Measurements from ENCODE around the gene CLP1.
"Not testable (repeated sequence)": the region's sequence is repeated elsewhere in the genome, so short reads cannot be mapped to it uniquely, and the experiment has no call there.

CLP1 gene

DNA sequence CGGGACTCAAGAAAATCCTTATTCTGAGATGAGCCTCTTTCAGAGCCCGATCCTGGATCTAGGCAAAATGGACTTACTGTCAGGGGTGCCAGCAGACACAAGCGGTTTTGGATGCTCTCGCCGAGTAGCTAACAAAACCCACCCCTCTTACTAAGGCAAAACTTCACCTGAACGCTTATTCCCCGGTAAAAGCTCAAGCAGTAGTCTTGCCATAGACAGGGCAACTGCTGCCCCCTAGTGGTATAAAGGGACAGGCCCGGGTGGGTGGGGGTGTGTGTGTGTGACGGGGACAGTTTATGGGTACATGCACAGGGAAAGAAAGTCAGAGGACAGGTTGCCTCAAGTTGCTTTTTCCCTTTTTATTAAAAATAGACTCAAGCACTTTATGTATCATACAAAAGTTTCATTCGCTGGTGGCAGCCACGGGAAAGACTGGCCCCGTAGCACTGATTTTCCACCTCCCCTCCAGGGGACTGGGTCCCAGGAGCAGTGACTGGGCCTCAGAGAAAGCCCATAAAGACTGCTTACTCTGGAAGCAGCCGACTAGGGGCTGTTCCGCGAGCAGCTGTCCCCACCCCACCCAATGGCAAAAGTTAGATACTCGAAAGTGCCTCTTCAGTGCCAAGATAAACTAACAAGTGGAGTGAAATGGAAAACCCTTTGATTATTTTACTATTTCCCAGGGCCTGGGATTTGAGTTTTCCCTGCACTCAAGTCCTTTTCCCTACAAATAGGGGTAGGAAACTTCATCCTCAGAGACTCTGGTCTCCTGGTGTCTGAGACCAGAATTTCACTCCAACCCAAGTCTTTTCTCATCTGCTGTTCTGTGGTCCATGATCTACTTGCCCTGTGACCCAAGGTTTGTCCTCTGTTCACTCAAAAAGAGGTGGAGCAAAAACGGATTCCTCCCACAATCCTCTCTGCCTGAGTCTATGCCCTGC lies 12.5 kb upstream of the CLP1 start:
- TF ChIP-seq JUND (IDR thresholded peaks at IDR 0.05; ENCODE audit: low read depth): no peak
- DNase-seq (ENCODE audit: low read depth in 1 of 2, low spot score in 1 of 2): peak; percentile 83 to 89
- in situ Hi-C loops (cut with HindIII; ENCODE audit: low pct_unique_long_range_greater_than_20kb, low sequenced_read_pairs): no loop called here

DNA sequence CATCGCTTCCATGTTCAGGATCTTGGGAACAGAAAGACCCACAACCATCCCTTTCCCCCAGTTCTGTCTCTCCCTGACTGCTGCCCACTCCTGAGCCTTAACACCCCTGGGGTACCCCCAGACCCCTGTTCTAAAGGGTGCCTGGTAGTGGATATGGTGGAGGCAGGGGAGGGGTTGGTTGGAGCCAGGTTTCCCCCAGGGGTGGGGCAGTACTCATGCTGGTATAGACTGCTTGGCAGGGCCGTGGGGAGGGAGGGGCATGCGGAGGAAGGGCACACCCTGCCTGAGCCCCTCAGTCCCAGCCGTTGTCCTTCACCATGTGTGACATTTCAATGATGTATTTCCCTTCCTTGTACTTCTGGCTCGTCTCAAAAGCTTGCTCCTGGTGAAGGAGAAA lies 11.9 kb upstream of the CLP1 start:
- in situ Hi-C loops (cut with HindIII; ENCODE audit: low pct_unique_long_range_greater_than_20kb, low sequenced_read_pairs): no loop called here
- no peak for DNase-seq (ENCODE audit: low read depth in 1 of 2, low spot score in 1 of 2)
- no peak for TF ChIP-seq JUND (IDR thresholded peaks at IDR 0.05; ENCODE audit: low read depth)

DNA sequence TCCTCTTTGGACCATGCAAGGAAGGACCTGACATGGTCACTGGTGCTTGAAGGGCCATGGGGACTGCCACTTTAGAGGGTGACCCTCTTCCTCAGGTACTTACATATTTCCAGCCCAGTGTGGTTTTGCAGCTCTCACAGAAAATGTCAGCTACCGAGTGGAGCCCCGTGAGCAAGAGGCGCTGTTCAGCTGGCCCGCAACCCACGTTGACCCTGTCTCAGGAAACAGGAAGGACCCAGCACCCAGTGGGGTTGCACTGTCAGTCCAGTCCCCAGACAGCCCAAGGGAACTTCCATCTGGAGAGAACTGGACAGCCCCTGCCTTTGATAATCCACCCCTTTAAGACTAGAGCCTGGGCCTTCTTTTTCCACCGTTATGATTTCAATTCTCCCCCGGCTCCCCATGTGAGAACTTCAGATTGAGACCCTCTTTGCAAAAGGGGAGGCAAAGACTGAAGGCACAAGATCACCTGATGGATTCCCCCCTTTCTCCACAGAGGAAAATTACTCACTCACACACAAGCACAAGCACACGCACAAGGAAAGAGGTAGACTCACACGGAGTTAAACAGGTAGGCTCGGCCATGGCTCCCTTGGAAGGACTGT lies 11.3 kb upstream of the CLP1 start:
- TF ChIP-seq JUND (IDR thresholded peaks at IDR 0.05; ENCODE audit: low read depth): no peak
- DNase-seq (ENCODE audit: low read depth in 1 of 2, low spot score in 1 of 2): no peak
- in situ Hi-C loops (cut with HindIII; ENCODE audit: low pct_unique_long_range_greater_than_20kb, low sequenced_read_pairs): no loop called here

DNA sequence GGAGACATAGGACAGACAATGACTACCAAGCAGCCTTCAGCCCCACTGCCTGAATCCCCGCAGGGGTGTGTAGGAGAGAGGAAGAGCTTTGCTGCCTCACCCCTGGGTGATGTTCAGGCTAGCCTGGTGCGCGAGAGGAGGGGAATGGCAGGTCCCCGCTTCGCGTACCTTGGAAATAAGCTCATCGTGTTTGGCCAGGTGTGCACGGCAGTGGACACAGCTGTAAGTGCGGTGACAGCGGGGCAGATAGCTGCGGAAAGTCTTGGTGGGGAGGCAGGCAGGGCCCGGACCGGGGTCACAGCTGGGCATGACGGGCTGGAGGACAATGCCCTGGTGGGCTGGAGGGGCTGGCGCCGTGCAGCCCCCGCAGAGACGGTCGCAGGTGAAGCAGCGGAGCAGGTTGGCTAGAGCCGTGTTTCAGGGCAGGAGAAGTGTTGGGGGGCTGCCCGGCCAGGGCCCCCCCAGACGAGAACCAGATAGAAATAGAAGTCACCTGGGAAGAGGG lies 10.7 kb upstream of the CLP1 start:
- DNase-seq (ENCODE audit: low read depth in 1 of 2, low spot score in 1 of 2): no peak

DNA sequence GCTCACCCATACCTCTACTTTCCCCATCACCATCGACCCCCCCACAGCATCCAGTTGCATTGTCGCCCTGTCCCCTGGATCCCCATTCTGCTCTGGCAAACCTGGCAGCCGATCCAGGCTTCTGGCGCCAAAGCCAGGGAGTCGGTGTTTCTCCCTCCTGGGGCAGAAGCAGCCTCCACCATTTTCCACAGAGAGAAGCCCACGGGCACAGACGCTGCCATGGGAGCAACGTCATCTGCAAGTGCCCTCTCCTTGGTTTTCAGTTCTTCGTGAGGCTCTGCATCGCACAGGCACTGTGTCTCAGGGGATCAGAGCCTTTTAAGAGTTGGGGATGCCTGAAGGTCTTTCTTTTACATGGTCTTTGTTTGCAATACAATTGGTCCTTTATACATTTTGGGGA lies 10.2 kb upstream of the CLP1 start:
- no peak for TF ChIP-seq JUND (IDR thresholded peaks at IDR 0.05; ENCODE audit: low read depth)
- DNase-seq (ENCODE audit: low read depth in 1 of 2, low spot score in 1 of 2): no peak
- in situ Hi-C loops (cut with HindIII; ENCODE audit: low pct_unique_long_range_greater_than_20kb, low sequenced_read_pairs): no loop called here

More for the DNA sequence above, 10.7 kb upstream of the CLP1 start:
- TF ChIP-seq JUND (IDR thresholded peaks at IDR 0.05; ENCODE audit: low read depth): no peak; the same call in 1 of the 2 replicates
- in situ Hi-C loops (cut with HindIII; ENCODE audit: low pct_unique_long_range_greater_than_20kb, low sequenced_read_pairs): no loop called here

DNA sequence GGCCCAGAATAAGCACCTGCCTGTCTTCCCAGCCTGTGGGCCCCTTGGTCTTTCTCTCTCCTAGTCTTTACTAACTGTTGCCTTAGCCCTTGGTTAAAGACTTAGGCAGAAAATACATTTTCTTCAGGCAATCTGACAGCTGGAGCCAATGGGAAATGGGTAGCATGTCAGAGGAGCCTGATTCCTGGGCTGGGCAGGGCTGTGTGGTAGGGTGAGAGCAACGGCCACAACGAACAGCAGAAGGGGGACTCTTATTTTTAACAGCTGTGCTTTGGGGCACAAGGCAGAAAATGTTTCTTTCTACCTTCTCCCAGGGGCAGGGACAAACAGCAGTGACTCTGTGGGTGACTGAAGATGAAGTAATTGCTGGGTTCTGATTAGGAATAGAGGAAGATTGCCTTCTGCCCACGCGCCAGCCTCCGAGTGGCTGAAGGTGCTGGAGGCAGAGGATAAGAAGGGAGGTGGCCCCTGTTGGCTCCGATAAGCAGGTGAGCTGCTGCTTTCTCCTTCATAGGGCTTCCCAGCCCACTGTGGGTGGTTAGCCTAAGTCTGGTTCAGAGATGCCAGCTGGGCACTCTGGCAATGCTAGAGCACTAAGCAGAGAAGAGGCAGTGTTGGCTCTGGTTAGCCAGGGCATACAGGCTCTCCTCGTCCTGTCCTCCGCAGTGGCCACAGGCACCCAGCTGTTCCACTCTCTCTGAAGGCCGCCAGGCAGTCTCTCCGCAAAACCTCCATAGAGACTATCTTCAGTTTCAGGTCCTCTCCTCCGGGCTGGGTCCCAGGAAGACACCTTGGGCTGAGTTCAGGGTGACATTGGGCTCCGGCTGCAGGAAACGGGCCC lies 9.4 kb upstream of the CLP1 start:
- TF ChIP-seq JUND (IDR thresholded peaks at IDR 0.05; ENCODE audit: low read depth): no peak
- DNase-seq (ENCODE audit: low read depth in 1 of 2, low spot score in 1 of 2): peak in 1 of 2 experiments; percentile 55
- in situ Hi-C loops (cut with HindIII; ENCODE audit: low pct_unique_long_range_greater_than_20kb, low sequenced_read_pairs): no loop called here

DNA sequence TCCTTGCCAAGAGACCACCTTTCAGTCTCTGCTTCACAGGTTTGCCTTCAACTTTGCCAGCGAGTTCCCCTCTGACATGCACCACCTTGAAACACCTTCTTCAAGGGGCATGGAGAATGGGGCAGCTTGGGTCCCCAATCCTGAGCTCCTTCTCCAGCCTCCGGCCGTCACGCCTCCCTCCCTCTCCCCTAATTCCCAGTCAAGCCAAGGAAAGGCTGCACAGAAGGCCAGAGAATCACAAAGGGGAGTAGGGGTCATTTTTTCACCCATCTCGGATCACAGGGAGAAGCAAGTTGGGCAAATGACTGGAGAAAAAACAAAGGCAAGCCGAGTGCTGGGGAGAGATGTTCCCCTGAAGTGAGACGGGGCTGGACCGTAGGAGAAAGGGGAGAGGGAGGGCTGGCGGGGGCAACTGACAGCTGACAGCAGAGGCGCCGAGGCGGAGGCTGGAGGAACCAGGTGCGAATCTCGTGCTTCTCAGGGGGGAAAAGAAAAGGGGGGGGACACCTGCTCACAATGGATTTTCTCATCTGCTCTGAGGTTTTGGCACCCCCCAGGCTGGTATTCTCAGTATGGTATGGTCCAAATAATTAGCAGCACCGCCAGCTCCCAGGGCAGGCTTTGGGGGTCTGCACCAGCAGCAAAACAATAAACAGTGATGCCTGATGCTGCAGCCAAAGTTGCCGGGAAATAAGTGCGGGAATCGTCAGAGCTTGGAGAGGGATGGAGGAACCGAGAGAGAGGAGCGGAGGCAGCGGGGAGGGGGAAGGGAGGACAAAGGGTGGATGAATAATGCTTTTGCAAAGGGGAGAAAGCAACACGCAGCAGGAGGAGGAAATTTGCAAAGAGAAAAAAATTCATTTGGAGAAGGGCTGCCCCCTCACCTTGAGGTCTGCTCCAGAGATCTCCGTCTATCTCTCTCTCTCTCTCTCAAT lies 8.5 kb upstream of the CLP1 start:
- in situ Hi-C loops (cut with HindIII; ENCODE audit: low pct_unique_long_range_greater_than_20kb, low sequenced_read_pairs): no loop called here
- DNase-seq (ENCODE audit: low read depth in 1 of 2, low spot score in 1 of 2): no peak
- TF ChIP-seq JUND (IDR thresholded peaks at IDR 0.05; ENCODE audit: low read depth): no peak

DNA sequence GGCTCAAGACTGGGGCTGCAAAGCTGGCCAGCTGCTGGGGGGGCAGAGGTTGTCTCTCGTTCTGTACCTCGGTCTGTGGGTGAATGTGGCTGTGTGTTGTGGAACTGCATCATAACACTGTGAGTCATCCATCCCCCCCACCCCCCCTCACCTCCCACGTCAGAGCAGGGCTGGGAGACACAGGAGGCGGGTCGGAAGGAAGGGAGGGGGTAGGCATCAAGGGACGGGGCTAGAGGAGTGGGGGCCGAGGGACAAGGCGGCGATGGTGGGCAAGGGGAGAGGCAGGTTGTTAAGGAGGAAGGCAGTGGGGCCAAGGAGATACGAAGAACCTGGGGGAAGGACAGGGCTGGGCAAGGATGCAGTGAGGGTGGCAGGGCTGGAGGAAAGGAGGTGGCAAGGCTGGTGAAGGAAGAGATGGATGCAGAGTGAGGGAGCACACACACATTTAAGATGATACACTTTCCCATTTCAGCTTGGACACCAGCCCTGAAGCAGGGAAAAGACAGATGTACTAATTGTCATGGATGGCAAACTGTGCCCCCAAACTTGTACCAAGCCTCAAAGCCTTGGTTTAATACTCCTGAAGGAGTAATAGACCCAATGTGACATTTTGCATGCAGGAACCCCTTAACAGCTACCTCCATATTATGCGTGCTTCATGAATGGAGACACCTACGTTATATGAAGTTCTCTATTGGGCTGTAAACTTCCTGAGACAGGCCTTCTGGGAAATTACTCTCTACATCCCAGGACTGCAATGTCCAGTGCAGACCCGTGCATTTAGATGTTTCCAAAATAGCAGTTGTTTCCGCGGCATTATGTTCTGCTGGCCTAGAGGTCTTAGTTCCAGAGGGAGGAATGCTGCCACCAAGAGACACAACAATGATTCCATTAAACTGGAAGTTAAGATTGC lies 7.5 kb upstream of the CLP1 start, which contains the start of gene YPEL4:
Gene YPEL4, minus strand, starts transcription at position 87 of the 913 bp plus-strand sequence. CDS start 2,805 bp downstream, outside the sequence.
- DNase-seq (ENCODE audit: low read depth in 1 of 2, low spot score in 1 of 2): peak; percentile 47 to 77
- TF ChIP-seq JUND (IDR thresholded peaks at IDR 0.05; ENCODE audit: low read depth): 0 out of 2 replicates have a peak, but pooled peaks have one; percentile 16
- in situ Hi-C loops (cut with HindIII; ENCODE audit: low pct_unique_long_range_greater_than_20kb, low sequenced_read_pairs): no loop called here

DNA sequence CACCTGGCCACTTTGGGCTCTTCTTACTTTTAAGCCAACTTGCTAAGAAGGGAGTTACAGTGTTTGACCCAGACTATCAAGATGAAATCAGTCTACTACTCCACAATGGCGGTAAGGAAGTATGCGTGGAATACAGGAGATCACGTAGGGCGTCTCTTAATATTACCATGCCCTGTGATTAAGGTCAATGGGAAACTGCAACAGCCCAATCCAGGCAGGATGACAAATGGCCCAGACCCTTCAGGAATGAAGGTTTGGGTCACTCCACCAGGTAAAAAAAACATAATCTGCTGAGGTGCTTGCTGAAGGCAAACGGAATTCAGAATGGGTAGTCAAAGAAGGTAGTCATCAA lies 6.8 kb upstream of the CLP1 start:
- in situ Hi-C loops (cut with HindIII; ENCODE audit: low pct_unique_long_range_greater_than_20kb, low sequenced_read_pairs): no loop called here

DNA sequence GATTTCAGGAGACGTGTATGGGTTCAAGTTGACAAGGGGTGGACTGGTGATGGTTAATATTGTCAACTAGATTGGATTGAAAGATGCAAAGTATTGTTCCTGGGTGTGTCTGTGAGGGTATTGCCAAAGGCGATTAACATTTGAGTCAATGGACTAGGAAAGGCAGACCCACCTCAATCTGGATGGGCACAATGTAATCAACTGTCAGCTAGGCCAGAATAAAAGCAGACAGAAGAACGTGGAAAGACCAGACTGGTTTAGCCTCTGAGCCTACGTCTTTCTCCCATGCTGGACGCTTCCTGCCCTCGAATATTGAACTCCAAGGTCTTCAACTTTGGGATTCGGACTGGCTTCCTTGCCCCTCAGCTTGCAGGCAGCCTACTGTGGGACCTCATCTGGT lies 6.2 kb upstream of the CLP1 start:
- TF ChIP-seq JUND (IDR thresholded peaks at IDR 0.05; ENCODE audit: low read depth): no peak
- in situ Hi-C loops (cut with HindIII; ENCODE audit: low pct_unique_long_range_greater_than_20kb, low sequenced_read_pairs): no loop called here
- no peak for DNase-seq (ENCODE audit: low read depth in 1 of 2, low spot score in 1 of 2)

More for the DNA sequence above, 6.8 kb upstream of the CLP1 start:
- no peak for TF ChIP-seq JUND (IDR thresholded peaks at IDR 0.05; ENCODE audit: low read depth)
- no peak for DNase-seq (ENCODE audit: low read depth in 1 of 2, low spot score in 1 of 2)

DNA sequence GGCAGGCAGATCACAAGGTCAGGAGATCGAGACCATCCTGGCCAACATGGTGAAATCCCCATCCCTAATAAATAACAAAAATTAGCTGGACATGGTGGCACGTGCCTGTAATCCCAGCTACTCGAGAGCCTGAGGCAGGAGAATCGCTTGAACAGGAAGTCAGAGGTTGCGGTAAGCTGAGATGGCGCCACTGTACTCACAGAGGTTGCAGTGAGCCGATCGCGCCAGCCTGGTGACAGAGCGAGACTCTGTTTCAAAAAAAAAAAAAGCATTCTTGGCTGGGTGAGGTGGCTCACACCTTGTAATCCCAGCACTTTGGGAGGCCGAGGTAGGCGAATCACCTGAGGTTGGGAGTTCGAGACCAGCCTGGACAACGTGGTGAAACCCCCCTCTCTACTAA lies 5.3 kb upstream of the CLP1 start:
- in situ Hi-C loops (cut with HindIII; ENCODE audit: low pct_unique_long_range_greater_than_20kb, low sequenced_read_pairs): not testable (repeated sequence)

More for the DNA sequence above, 5.3 kb upstream of the CLP1 start:
- DNase-seq (ENCODE audit: low read depth in 1 of 2, low spot score in 1 of 2): not testable (repeated sequence)

All from T47D (cell line).